HG03280 (cell line): Measurements from ENCODE around the gene LRRC4B.

Source experiments
- ATAC-seq: cut with Tn5 transposase; IDR thresholded peaks from one replicate; pipeline ENCODE4 v1.9.1; 2021; ENCODE audit warnings: mild to moderate bottlenecking, moderate library complexity; ENCODE audit not compliant: unreplicated experiment

LRRC4B gene

DNA sequence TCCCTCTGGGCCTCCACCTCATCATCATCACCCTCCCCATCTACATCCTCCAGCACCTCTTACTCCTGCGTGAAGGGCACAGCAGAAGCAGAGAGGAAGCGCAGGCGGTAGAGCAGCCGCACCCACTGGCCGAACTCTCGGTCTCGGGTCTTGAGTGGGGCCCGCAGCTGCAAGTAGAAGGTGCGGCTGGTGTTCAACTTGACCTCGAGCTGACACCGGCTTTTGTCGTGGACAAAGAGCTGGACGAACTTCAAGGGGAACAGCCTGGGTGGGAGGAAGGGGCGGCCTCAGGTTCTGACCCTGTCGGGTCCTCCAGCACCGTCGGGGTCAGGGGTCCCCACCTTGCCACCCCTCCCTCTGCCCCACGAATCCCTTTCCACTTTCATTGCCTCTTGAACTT, 100.7 kb downstream of the LRRC4B start:
- no peak for ATAC-seq
